Middle frontal gyrus (tissue), 1 donor: Measurements from ENCODE around the gene PEX26.
"Not testable (repeated sequence)": the region's sequence is repeated elsewhere in the genome, so short reads cannot be mapped to it uniquely, and the experiment has no call there.

Experiments used
- DNase-seq: peaks from one replicate; pipeline ENCODE4 v3.0.0-alpha.2; 2015; ENCODE audit warnings: low spot score; ENCODE audit errors: extremely low spot score

PEX26 gene

DNA sequence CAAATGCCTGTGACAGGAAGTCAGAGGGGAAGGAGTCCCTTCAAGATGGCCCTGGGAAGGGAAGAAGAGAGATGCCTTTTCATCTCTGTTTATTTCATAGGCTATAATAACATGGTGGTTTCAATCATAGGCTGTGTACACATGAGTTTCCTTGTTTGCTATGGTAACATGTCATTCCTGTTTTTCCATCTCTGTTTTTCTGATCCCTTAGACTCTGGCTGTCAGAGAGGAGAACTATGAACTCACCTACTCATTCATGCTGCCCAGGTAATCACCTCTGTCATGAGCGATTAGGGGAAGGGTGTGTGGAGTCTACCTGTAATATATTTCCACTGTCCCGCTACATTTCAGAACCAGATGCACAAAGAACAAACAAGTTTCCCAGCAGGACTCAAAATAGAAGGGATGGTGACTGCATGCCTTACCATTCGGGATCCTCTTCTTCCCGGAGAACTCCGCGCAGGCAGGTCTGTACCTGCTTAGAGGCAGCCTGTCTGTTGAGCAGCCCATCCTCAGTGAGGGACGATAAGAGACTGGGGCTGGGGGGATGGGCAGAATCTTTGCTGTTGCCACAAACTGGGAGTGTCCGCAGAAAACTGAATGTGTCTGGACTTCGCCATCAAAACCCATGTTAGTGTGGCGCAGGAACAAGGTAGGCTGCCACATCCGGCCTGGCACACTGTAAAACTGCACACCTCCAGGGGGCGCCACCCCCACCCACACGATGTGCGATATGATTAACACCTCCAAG lies 7.1 kb upstream of the PEX26 start:
- no peak for DNase-seq

DNA sequence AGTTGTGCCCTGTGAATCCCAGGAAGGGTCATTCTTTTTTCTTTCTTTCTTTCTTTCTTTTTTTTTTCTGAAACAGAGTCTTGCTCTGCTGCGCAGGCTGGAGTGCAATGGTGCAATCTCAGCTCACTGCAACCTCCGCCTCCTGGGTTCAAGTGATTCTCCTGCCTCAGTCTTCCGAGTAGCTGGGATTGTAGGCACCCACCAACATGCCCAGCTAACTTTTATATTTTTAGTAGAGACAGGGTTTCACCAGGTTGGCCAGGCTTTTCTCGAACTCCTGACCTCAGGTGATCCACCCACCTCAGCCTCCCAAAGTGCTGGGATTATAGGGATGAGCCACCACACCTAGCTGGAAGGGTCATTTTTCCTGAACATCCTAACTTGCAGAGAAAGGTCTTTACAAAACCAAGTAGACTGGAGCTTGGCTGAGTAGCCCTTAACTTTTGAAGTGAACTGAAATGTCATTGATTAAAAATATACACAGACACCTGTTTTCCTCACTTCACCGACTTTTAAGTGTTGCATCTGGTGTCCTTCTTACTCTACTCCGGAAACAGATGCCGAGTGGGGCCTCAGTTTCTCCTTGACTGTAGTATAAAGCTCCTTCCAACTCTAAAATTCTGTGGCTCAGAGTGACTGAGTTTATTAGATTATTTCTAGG lies 6.4 kb upstream of the PEX26 start:
- DNase-seq, result not testable (repeated sequence)

DNA sequence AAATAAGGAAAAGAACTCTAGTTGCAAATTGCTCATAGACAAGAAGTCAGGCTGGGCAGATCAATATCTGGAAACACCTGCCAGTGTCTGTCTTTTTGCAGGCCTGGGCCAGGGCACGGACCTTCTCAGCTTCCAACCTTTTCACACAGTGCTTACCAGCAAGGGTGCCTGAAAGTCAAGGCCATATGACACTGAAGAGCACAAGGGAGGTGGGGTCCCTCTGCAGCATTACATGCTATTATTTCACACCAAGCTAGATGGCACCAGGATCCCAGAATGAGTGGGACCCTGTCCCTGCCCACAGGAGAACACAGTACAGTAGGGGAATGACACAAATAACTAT lies 5.9 kb upstream of the PEX26 start:
- no peak for DNase-seq

DNA sequence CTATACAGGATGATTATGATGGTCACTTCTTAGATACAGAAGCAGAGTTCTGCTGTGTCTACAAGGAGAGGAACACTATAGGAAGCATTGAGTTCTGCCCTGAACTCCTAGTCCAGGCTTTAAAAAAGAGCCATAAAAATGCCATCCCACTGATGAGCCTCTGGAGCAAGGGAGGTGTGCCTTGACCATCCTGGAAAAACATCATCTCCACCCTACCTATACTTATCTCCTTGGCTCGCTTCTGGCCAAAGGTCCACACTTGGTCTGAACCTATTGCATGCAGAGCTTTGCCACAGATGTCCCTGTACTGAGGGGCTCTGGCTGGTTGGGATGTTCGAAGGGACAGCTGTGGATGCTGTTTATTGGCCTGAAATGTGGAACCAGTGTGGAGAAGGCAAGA lies 4.3 kb upstream of the PEX26 start:
- no peak for DNase-seq

DNA sequence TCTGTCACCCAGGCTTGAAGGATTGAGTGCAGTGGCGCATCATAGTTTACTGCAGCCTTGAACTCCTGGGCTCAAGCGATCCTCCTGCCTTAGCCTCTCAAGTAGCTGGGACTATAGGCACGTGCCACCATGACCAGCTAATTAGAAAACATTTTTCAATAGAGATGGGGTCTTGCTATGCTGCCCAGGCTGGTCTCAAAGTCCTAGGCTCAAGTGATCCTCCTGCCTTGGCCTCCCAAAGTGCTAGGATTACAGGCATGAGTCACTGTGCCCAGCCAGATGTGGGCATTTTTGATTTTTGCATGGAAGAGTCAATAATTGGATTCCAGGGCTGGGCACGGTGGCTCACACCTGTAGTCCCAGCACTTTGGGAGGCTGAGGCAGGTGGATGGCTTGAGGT lies 3.9 kb upstream of the PEX26 start:
- DNase-seq, result not testable (repeated sequence)

DNA sequence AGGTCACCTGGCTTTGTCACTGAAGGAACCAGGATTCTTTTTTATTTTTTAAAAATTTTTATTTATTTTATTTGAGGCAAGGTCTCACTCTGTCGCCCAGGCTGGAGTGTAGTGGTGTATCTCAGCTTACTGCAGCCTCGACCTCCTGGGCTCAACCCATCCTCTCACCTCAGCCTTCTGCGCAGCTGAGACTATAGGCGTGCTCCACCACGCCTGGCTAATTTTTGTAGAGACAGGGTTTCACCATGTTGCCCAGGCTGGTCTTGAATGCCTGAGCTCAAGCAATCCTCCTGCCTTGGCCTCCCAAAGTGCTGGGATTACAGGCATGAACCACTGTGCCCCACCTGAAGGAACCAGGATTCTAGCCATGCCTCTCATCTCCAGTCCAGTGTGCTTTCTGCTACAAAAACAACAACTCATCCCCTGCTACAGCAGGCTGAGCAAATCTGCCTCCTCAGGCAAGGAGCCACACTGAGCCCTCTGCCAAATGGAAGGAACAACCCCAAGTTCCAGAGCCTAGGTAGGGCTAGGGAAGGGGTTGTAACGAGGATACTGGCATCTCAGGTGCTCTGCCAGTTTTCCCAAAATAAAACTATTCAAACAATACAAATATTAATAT lies 2.6 kb upstream of the PEX26 start:
- DNase-seq, result no peak

DNA sequence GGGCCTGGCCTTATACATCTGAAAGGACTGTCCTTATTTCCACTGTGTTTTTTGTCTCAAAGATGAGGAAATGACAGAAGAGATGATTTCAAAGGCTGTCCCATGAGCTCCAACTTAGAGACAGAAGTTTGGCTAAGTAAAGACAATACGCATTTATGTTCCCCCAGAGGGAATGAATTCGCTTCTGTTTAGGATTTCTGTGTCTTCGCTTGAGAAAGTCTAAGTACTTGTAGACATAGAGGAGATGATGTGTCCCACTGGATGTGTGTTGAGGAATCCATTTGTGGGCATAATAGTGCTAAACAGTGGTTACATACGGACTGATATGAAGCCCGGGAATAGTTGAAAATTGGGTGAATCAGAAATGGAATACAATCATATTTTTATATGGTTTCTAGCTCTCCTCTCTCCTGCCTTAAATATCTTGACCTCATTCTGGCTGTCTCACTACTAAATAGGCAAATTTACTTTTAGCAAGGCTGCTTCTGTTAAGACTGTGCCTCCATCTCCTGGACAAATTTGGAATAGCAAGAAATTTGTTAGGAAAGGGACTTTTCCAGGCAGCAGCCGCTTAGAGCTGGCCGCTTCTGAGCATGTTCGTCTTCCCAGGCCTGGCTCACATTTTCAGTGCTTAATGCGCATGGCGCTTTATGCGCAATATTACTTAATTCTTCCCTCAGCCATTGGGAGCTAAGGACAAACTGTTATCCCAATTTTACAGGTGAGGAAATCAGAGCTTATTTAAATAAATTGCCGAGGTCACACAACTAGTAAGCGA lies 1.9 kb upstream of the PEX26 start:
- peak; percentile 91 for DNase-seq

DNA sequence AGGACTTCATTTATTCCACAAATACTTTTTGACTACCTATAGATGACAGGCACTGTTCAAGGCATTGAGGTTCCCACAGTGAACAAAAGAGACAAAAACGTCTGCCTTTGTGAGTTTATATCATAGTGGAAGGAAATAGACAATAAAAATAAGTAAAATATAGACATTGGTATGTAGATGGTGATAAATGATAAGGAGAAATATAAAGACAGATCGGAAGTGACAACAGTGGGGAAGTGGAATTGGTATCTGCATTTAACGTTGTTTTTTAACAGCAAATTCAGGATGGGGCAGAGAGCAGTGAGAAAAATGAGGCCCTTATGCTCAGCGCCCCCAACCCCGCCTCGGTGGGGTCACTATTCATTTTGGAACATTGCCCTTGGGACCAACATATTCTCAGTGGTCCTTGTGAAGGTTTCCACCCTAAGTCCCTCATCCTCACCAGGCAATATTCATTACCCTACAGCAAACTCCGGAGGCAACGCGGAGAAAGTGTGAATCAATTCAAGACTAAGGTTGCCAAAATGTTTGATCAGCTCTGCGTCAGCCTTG lies 627 bp upstream of the PEX26 start:
- no peak for DNase-seq

DNA sequence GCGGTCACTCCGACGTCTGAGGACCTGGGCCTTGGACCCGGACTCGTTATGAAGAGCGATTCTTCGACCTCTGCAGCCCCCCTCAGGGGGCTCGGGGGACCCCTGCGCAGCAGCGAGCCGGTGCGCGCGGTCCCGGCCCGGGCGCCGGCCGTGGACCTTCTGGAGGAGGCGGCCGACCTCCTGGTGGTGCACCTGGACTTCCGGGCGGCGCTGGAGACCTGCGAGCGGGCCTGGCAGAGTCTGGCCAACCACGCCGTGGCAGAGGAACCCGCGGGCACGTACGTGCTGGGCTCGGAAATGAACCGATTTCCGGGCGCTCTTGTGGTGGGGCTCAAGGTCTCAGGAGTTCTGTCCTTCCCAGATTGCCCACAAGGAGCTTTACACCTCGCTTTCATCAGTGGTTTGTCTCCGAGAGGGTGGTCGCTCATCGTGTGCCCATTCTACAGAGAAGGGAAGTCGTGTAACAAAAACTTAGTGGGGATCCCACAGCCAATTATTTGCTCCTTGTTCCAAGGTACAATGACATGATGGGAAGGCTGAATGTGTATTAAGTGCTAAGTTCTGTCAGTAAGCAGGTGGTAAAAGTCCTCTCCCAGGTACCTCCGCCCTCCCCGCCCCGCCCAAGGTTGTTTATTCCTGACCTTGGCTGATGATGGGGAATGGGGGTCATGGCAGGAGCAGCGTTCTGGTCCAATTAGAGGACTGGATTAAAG lies 695 bp downstream of the PEX26 start:
- DNase-seq, result no peak

DNA sequence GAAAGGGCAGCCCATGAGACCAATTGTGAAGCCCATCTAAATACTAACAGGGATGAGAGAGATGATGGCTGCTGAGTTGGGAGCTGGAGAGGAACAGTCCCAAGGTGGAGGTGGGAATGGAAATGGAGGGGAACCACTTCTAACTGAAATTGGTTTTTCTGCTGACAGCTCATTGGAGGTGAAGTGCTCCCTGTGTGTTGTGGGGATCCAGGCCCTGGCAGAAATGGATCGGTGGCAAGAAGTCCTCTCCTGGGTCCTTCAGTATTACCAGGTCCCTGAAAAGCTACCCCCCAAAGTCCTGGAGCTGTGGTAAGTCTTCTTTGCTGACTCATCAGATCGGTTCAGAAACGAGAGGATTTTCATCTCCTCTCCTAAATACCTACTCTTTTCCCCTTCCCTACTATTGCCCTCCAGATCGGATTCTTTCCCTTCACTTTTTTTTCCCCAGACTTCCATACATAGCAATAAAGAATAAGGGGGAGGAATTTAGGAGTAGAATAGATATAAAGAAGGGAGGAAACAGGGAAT lies 2.0 kb downstream of the PEX26 start:
- no peak for DNase-seq

DNA sequence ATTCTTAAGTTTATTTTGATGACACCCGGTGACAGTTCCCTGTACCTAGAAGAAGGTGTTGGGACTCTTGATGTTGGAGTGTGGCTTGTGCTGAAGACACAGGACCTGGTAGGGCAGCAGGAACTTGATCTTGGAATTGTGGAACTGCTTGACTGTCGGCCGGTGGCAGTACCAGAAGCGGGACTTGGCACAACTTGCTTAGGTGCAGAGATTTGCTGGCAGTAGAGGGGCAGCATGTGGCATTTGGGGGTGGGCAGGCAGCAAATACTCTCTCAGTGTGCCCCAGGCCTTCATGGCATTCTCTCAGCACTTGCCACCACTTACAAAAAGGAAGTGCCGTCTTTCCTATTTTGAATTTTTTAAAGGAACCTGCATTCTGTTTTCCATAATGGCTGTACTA lies 3.6 kb downstream of the PEX26 start:
- no peak for DNase-seq

DNA sequence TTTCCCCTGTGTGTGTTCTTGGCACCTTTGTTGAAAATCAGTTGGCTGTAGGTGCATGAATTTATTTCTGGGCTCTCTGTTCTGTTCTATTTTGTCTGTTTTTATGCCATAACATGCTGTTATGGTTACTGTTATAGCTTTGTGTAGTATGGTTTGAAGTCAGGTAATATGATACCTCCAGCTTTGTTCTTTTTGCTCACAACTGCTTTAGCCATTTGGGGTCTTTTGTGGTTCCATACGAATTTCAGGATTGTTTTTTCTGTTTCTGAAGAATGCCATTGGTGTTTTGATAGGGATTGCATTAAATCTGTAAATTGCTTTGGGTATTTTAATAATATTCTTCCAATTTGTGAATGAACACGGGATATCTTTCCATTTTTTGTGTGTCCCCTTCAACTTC lies 4.7 kb downstream of the PEX26 start:
- no peak for DNase-seq

DNA sequence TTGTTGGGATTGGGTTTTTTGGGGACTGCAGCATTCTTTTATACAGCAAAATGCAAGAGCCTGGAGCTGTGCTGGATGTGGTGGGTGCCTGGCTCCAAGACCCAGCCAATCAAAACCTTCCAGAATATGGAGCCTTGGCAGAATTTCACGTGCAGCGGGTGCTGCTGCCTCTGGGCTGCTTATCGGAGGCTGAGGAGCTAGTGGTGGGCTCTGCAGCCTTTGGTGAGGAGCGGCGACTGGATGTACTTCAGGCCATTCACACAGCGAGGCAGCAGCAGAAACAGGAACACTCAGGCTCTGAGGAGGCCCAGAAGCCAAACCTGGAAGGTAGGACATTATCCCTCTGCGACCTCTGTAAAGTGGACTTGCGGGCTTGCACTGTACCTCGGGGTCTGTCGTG lies 5.6 kb downstream of the PEX26 start:
- DNase-seq, result no peak

DNA sequence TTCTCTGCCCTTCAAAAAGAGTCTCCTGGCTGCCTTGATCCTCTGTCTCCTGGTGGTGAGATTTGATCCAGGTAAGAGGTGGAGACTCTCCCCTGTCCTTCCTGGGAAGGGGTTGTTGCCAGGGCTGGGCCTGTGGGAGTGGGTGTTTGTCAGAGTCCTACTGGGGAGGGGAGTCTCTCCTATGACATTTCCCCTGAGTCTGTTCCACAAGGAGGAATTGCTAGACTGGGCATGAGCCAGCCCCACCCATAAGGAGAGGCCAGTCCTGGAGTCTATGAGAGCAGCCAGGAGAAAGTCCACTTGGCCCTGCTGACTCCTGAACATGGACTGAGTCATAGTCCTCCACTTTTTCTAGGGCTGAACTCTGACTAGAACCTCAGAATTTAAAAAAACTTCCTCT lies 7.4 kb downstream of the PEX26 start:
- DNase-seq, result no peak

DNA sequence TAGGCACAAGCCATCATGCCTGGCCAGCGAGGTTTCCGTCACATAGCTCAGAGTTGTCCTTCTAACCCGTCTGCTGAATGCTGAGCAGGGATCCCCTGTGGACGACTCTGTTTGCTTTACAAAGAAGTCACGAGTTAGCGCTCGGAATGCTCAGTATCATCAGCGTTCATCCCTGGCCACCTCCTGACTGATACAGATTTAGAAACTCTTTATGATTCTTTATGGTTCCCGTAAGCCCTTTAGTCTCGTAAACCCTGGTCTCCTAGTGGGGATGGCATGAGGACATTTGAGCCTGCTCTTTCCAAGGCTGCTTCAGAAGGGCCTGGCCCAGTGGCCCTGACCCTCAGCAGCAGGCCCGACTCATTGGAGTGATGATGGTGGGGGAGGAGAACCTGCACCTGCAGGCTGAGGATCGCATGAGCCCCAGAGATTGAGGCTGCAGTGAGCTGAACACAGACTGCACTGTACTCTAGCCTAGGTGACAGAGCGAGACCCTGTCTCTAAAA lies 9.6 kb downstream of the PEX26 start:
- DNase-seq, result no peak

DNA sequence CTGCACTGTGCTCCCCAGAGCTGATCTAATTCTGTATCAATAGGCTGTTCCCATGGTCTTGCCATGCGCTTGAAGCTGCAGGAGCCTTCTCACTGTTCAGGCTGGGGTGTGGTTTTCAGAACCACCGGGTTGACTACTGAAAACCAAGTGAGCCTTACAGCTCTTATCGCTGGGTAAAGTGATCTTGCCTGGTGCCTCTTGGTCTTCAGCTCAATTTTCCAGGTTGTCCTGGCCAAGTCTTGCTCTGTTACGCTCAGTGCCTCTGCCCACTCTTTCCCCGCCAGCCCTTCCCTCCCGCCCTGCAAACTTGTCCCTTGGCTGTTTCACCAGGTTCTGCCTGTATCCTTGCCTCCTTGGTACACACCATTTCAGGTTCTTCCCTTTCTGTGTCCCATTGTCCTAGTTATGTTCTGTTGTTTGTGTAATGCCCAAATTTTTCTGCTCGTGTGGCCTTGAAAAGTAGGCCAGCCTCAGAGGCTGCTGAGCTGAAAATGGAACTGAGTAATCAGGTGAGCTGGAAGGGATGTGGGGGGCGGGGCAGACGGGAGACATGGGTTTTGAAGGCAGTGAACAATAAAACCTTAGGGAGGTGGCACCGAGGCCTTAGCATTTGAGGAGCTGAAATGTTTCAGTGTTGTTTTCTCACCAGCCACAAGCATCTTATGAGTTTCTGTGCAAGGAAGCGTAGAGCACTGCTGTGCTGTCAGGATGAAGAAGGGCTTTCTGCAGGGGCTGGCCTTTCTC lies 11.2 kb downstream of the PEX26 start:
- no peak for DNase-seq

DNA sequence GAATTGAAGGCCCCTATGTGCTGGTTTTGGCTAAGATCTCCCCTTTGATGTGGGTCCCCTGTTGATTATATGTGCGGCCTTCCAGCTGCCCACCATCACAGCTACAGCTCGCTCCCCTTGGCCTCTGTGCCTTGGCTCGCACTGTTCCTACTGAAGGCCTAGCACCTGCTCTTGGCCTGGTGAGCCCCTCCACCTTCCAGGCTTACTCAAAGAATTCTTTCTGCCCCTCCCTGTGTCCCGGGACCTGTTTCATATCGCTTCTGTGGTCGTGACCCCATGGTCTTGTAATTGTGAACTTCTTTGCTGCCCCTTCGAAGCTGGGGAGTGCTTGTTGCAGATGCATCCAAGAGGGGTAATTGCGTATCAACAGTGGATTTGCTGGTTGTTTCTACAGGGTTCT lies 12.5 kb downstream of the PEX26 start:
- no peak for DNase-seq

DNA sequence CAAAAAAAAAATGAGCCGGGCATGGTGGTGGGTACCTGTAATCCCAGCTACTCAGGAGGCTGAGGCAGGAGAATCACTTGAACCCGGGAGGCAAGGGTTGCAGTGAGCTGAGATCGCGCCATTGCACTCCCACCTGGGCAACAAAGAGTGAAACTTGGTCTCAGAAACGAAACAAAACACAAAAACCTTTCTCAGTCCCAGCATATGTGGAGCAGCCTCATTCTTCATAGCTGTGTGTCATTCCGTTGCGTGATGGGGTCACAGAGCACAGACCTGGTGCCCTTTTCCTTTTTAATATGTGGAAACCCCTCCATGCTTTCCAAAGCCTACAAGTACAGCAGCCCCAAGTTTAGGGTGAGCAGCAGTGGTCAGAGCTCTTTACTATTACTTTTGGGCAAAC lies 13.7 kb downstream of the PEX26 start:
- no peak for DNase-seq

DNA sequence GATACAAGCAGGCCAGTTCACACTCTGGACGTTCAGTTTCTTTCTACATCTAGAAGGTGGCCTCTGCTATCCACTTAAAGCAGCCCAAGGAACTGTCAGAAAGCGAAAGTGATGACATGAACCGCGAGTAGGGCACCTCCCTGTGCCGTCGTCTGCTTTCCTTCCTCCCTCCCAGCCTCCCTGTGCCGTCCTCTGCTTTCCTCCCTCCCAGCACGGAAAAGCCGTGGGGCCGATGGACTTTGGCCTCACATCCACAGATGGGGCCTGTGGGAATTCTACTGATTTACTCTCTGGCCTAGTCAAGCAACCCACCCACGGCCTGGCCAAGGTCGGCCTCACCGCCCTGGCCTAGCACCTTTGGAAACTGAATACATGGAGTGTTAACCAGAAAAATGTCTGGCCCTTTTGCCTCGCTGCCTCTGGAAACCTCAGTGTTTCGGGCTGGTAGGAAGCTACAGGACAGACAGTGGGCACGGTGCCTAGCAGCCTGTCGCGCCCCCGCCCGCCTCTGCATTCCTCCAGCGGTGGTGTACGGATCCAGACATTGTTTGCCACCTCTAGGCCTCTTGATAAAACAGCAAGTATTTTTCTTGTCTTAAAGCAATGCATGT lies 14.2 kb downstream of the PEX26 start:
- no peak for DNase-seq

DNA sequence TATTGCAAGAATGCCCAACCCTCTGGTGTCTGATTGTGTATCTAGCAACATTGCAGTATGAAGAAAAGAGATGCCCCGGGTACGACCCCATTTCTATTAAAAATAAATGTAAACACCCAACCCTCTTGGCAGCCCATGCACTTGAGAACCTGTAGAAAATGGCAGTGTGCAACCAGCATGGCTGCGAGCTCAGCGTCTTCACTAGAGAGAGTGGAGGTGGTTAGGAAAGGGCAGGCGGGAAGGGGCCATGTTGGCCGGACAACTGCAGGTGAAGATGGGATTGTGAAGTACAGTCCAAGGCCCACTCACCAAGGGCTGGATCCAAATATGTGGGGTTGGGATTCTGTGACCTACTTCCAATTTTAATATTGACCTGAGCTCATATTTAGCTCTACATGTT lies 15.9 kb downstream of the PEX26 start:
- DNase-seq, result no peak
